Measurements from ENCODE around the gene ZNF423. TPM values are rescaled to one million over a fixed set of nuclear protein-coding genes. Genes with fewer than 3 reads are reported as not detected.

The ZNF423 gene
- total RNA-seq, 4 donors from 2014 or later, result 0.72 to 5.9 (median 1.1) TPM

- WGBS, 2 donors, result 79 to 85% methylated on average over 7 to 8 of the region's 8 CpGs
- DNase-seq, result no peak
- H3K4me1 ChIP-seq, result no peaks in the 10 kb centered on the region
- H3K9me3 ChIP-seq, result no peaks in the 10 kb centered on the region
- H3K27ac ChIP-seq, result no peak overlapping the region
- peaks cover 0 to 15% (median 0%) of the 10 kb centered on the region in 3 donors for H3K36me3 ChIP-seq
- H3K4me3 ChIP-seq, result no peak overlapping the region
- peaks cover 0 to 3% (median 0%) of the 10 kb centered on the region in 4 donors for H3K27me3 ChIP-seq
- intact Hi-C loops (cut with DNase I), result no loop called here
- TF ChIP-seq CTCF (IDR thresholded peaks at IDR 0.05), result no peak
- TF ChIP-seq POLR2A (IDR thresholded peaks at IDR 0.05), result no peak
Observed at GRCh38 chr16:49520492-49521038, 335.3 kb downstream of the ZNF423 start.

GRCh38 chr16:49519741-49520140 is 336.2 kb downstream of the ZNF423 start:
- no peak overlapping the region for H3K4me3 ChIP-seq
- peaks cover 0 to under 1% (median 0%) of the 10 kb centered on the region in 3 donors for H3K4me1 ChIP-seq
- 73 to 74% methylated on average over 3 to 4 of the region's 4 CpGs for WGBS, 2 donors
- no peaks in the 10 kb centered on the region for H3K9me3 ChIP-seq
- no peak overlapping the region for H3K27ac ChIP-seq
- H3K36me3 ChIP-seq, result peaks cover 0 to 15% (median 0%) of the 10 kb centered on the region in 3 donors
- TF ChIP-seq POLR2A (IDR thresholded peaks at IDR 0.05) (no peak), CTCF (IDR thresholded peaks at IDR 0.05) (no peak)
- no peak for DNase-seq
- intact Hi-C loops (cut with DNase I), result no loop called here
- H3K27me3 ChIP-seq, result peaks cover 0 to 3% (median 0%) of the 10 kb centered on the region in 4 donors

- Histone ChIP-seq H3K27me3 (peaks cover 0 to 3% (median 0%) of the 10 kb centered on the region in 4 donors), H3K9me3 (no peaks in the 10 kb centered on the region), H3K4me1 (peaks cover 0 to 5% (median 0%) of the 10 kb centered on the region in 3 donors), H3K36me3 (peaks cover 0 to 15% (median 0%) of the 10 kb centered on the region in 3 donors), H3K4me3 (no peak overlapping the region), H3K27ac (no peak overlapping the region)
- 61 to 69% methylated on average over 7 of the region's 7 CpGs for WGBS, 2 donors
- intact Hi-C loops (cut with DNase I), result no loop called here
- no peak for DNase-seq
- TF ChIP-seq CTCF (IDR thresholded peaks at IDR 0.05), result no peak
Observed at GRCh38 chr16:49519008-49519656, 336.8 kb downstream of the ZNF423 start.

DNA sequence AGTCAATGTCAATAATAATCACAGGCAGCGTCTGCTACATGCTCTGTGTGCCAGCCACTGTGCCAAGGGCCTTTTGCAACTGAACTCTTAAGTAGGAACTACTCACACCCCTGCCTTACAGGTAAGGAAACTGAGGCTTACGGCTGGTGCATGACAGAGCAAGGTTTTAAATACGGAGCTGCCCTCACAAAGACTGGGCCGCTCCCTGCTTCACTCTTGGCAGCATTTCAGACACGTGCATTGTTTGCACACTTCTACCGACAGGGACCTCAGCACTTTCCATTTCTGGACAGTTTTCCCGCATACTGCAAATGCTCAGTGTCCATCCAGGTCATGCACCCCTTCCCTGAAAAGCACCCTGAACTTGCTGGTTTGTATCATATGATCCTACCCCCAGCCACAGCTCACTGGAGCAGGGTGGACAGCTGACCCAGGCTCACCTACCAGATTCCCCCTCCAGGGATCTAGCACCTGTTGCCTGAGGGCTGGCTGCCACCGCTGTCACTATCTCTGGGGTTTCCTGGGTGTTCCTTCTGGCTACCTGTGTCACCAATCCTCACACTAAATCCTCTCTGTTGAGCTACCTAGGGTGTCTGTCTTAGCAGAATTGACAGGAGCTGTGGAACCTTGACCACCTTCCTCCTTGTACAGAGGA is 339.4 kb downstream of the ZNF423 start:
- DNase-seq, result no peak

More for the DNA sequence above, 339.4 kb downstream of the ZNF423 start:
- TF ChIP-seq CTCF (IDR thresholded peaks at IDR 0.05) (no peak), POLR2A (IDR thresholded peaks at IDR 0.05) (no peak)
- 60 to 67% methylated on average over 6 to 7 of the region's 8 CpGs for WGBS, 2 donors
- Histone ChIP-seq H3K4me3 (no peak overlapping the region), H3K9me3 (no peaks in the 10 kb centered on the region), H3K36me3 (no peaks in the 10 kb centered on the region), H3K4me1 (peaks cover 0 to 5% (median 0%) of the 10 kb centered on the region in 3 donors), H3K27ac (no peak overlapping the region), H3K27me3 (peaks cover 0 to 3% (median 0%) of the 10 kb centered on the region in 4 donors)
- intact Hi-C loops (cut with DNase I), result no loop called here
